Skeletal muscle satellite cell (primary cell): ENCODE measurements around the gene CDH23.

Experiments
- H3K27me3 ChIP-seq: 2 replicates; pipeline ENCODE4 v1.7.0; 2013; ENCODE audit warnings: low read length; ENCODE audit not compliant: control insufficient read depth, insufficient read depth
- H3K36me3 ChIP-seq: 2 replicates; pipeline ENCODE4 v1.7.0; 2013; ENCODE audit warnings: mild to moderate bottlenecking, control low read depth, low read length; ENCODE audit not compliant: insufficient read depth
- H3K4me1 ChIP-seq: 2 replicates; pipeline ENCODE4 v1.7.0; 2013; ENCODE audit warnings: low read length; ENCODE audit not compliant: control insufficient read depth, insufficient read depth
- H3K4me2 ChIP-seq: 2 replicates; pipeline ENCODE4 v1.7.0; 2013; ENCODE audit warnings: mild to moderate bottlenecking, low read length
- H3K4me3 ChIP-seq: 2 replicates; pipeline ENCODE4 v1.7.0; 2013; ENCODE audit warnings: low read length
- H3K9ac ChIP-seq: 2 replicates; pipeline ENCODE4 v1.7.0; 2013; ENCODE audit warnings: mild to moderate bottlenecking, low read depth, low read length, moderate library complexity
- H3K9me3 ChIP-seq: replicated peaks from 2 replicates; pipeline ENCODE4 v1.7.0; 2013; ENCODE audit warnings: mild to moderate bottlenecking, control low read depth, low read length

The CDH23 gene

DNA sequence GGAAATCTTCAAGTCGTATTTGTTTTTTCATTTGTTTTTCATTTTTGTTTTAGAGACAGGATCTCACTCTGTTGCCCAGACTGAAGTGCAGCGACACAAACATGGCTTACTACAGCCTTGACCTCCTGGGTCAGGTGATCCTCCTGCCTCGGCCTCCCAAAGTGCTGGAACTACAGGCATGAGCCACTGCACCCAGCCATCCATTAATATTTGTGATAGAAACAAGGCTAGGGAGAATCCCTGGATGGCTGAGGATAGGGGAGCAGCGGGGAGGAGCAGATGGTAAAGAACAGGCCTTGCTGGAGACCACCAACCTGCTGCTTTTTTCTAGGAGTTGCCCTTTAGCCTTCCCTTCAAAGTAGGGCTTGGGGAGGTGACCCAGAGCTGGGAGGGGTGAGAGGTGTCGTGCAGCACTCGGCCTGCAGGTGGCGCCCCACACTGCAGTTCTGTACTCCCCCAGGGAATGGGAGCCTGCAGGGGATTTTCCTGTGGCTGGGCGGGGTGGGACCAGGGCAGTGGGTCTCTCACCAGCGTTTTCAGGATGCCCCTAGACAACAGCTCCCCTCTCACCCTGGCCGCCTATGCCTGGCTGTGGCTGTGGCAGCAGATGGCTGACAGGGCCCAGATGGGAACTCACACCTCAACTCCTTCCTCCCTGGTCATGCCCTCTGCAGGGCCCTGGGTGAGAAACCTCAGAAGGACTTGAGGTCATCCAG lies 12.6 kb upstream of the CDH23 start:
- H3K9me3 ChIP-seq, result no peaks in the 10 kb centered on the region
- H3K36me3 ChIP-seq, result no peaks in the 10 kb centered on the region
- no peaks in the 10 kb centered on the region for H3K4me1 ChIP-seq
- no peak overlapping the region for H3K4me2 ChIP-seq
- no peak overlapping the region for H3K9ac ChIP-seq
- peaks cover 54% of the 10 kb centered on the region for H3K27me3 ChIP-seq
- no peak overlapping the region for H3K4me3 ChIP-seq

DNA sequence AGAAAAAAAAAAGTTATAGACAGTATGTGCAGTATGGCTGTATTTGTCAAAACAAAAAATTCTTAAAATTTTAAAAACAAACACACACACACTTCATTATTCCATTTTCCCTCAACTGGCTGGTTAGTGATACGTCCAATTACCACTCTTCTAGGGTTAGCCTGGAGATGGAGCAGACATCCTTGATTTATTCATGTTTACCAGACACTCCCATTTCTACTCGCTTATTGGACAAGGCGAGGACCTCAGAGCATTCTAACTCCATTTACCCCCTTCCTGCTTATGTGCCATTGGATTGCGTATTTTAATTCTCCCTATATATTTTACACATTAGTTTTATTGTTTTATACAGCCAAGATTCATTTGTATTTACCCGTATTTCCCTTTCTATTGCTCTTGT lies 8.5 kb upstream of the CDH23 start:
- Histone ChIP-seq H3K9ac (no peak overlapping the region), H3K27me3 (peaks cover 74% of the 10 kb centered on the region), H3K9me3 (no peaks in the 10 kb centered on the region), H3K4me3 (no peak overlapping the region), H3K4me1 (no peaks in the 10 kb centered on the region), H3K4me2 (no peak overlapping the region), H3K36me3 (no peaks in the 10 kb centered on the region)

DNA sequence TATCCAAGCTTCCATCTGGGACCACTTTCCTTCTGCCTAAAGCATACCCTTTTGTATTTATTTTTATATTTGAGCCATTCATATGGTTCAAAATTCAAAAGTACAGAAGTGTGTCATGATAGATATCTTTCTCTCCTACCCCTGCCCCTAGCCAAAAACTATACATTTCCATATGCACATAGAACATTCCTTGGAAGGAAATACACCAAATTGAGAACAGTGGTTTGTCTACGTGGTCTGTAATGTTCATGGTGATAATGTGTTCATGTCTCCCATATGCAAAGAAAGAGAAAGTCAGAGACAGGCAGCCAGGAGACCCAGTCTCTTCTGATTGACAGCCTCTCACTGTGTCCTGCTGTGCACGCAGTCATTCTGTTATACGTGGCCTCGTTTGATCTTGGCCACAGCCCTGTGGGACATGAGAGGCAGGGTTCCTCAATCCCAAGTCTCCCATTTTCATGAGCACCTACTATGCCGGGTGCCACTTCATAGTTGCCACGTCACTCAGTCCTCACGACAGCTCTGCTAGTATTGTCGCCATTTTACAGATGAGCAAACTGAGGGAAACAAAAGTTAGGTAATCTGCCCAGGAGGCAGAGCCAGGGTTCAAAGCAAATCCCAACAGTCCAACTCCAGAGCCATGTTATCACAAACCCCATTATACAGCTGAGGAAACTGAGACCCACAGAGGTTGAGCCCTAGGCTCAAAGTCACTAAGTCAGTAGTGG lies 8.0 kb upstream of the CDH23 start:
- peaks cover 80% of the 10 kb centered on the region for H3K27me3 ChIP-seq

DNA sequence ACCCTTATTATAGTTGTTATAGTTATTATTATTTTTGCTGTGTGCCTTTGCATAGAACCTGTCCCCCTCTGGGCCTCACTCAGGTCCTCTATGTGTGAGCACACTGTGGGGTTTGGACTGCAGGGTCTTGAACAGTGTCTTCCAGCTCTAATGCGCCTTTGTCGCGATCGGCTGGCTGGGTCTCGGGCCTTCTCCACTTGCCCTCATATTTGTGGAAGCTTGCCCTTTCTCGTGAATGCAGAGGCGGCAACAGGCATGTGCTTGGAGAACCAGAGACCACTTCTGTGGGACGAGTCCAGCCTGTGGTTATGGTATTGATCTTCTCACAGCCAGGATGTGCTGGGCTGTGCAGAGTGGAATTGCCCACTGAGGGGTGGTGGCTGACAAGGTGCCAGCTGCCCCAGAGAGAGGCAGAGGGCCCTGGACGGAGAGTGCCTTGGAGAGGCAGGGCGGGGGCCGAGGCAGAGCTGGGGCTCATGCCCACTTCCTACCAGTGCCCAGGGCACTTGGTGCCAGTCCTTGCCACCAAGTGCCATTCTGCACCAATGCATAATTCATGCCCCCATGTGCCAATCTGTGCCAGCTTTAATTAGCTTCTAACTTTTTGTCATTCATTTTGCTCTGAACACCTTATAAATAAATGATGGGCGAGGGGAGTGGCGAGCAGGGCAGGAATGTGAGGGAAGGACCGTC lies 6.8 kb upstream of the CDH23 start:
- no peak overlapping the region for H3K9ac ChIP-seq
- H3K27me3 ChIP-seq, result peaks cover 92% of the 10 kb centered on the region
- no peak overlapping the region for H3K4me3 ChIP-seq
- no peaks in the 10 kb centered on the region for H3K4me1 ChIP-seq
- no peak overlapping the region for H3K4me2 ChIP-seq
- H3K36me3 ChIP-seq, result no peaks in the 10 kb centered on the region
- H3K9me3 ChIP-seq, result no peaks in the 10 kb centered on the region

More for the DNA sequence above, 8.0 kb upstream of the CDH23 start:
- Histone ChIP-seq H3K4me1 (no peaks in the 10 kb centered on the region), H3K4me3 (no peak overlapping the region), H3K9ac (no peak overlapping the region), H3K9me3 (no peaks in the 10 kb centered on the region), H3K36me3 (no peaks in the 10 kb centered on the region), H3K4me2 (no peak overlapping the region)

DNA sequence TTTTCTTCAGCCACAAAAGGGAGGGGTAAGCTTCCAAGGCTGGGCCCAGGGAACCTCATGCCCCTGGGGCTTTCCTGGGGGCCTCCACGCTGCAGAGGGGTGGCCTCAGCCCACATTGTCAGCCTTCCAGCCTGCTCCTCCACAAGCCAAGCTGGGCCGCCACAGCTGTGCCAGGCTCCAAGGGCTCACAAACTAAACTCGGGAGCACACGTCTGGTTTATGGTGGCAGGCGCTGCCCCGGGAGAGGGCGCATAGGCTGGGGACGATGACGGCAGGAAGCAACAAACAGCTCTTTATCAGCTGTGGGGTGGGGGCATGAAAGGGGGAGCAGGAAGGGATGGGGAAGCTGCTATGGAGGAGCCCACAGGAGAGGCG lies 6.3 kb upstream of the CDH23 start:
- Histone ChIP-seq H3K27me3 (peaks cover 96% of the 10 kb centered on the region), H3K4me2 (no peak overlapping the region), H3K4me1 (no peaks in the 10 kb centered on the region), H3K9me3 (no peaks in the 10 kb centered on the region), H3K4me3 (no peak overlapping the region), H3K36me3 (no peaks in the 10 kb centered on the region), H3K9ac (no peak overlapping the region)

DNA sequence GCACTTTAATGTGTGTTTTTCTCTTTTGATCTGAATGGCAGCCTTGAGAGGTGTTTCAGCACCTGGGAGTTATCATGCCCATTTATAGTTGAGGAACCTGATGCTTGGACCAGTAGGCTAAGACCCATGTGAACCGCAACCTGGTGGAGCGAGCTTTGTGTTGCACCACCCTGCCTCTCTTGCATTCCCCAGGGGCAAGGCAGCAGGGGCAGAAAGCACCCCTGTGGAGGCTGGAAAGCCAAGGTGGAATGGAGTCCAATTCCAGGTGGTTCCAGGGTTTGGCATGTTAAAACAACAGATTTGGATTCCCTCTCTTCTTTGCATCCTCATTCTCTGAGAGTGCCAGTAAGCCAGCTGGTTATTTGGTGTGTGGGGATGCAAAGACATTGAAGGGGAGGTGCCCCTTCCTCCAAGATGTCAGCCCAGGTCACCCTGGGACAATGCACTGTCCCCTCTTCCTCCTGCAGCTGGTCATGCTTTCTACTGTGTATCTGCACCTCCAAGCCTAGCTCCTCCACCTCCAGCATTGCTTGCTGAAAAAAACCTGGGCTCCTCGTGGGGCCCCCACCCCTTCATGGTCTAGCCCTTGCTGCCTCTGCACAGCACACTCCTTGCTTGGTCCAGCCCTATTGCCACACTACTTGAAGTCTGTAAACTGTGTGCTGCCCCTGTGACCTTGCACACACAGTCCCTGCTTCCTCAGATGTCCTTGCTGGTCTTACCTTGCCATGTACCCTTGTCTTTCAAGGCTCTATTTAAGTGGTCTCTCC lies 5.6 kb upstream of the CDH23 start:
- Histone ChIP-seq H3K27me3 (peaks cover 97% of the 10 kb centered on the region), H3K4me2 (no peak overlapping the region), H3K9me3 (no peaks in the 10 kb centered on the region), H3K4me3 (no peak overlapping the region), H3K36me3 (no peaks in the 10 kb centered on the region), H3K9ac (no peak overlapping the region), H3K4me1 (no peaks in the 10 kb centered on the region)

DNA sequence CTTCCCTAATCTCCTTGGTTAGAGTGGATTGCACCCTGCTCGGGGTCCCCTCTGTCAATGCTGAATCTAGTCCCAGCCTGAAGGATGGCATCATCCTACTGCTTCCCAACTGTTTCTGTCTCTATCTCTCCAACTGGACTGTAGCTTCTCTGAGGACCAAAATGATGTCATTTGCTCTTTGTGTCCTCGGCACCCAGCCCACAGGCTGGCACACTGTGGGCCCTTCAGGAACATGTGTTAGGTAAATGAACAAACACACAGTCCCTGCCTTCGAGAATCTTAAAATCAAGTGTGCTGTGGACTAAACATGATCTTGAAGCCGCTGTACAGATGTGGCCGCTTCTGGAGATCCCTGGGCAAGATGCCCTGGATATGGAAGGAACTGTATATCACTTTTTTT lies 5.0 kb upstream of the CDH23 start:
- no peaks in the 10 kb centered on the region for H3K36me3 ChIP-seq
- no peak overlapping the region for H3K9ac ChIP-seq
- no peaks in the 10 kb centered on the region for H3K4me1 ChIP-seq
- H3K4me2 ChIP-seq, result no peak overlapping the region
- no peak overlapping the region for H3K4me3 ChIP-seq
- no peaks in the 10 kb centered on the region for H3K9me3 ChIP-seq
- peaks cover 94% of the 10 kb centered on the region for H3K27me3 ChIP-seq

DNA sequence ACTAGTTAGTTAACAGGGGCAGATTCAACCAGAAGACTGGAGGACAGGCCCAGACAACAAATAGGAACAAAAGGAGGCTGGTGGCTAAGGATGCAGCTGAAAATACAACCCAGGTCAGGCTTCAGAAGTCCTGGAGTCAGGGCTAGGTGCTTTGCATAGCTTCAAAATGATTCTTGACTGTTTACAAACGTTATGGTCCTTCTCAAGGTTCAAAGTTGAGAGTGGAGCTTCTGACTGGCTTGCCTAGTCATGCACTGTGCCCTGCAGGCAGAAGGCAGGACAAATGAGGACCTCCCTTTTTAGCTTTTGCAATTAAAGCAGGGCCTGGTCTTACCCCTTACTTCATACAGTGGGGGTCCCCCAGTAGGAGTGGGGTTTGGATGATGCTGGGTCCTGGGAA lies 4.4 kb upstream of the CDH23 start:
- peaks cover 95% of the 10 kb centered on the region for H3K27me3 ChIP-seq
- no peaks in the 10 kb centered on the region for H3K9me3 ChIP-seq
- H3K4me1 ChIP-seq, result peaks cover 2% of the 10 kb centered on the region
- H3K9ac ChIP-seq, result no peak overlapping the region
- no peaks in the 10 kb centered on the region for H3K36me3 ChIP-seq
- H3K4me2 ChIP-seq, result no peak overlapping the region
- no peak overlapping the region for H3K4me3 ChIP-seq

DNA sequence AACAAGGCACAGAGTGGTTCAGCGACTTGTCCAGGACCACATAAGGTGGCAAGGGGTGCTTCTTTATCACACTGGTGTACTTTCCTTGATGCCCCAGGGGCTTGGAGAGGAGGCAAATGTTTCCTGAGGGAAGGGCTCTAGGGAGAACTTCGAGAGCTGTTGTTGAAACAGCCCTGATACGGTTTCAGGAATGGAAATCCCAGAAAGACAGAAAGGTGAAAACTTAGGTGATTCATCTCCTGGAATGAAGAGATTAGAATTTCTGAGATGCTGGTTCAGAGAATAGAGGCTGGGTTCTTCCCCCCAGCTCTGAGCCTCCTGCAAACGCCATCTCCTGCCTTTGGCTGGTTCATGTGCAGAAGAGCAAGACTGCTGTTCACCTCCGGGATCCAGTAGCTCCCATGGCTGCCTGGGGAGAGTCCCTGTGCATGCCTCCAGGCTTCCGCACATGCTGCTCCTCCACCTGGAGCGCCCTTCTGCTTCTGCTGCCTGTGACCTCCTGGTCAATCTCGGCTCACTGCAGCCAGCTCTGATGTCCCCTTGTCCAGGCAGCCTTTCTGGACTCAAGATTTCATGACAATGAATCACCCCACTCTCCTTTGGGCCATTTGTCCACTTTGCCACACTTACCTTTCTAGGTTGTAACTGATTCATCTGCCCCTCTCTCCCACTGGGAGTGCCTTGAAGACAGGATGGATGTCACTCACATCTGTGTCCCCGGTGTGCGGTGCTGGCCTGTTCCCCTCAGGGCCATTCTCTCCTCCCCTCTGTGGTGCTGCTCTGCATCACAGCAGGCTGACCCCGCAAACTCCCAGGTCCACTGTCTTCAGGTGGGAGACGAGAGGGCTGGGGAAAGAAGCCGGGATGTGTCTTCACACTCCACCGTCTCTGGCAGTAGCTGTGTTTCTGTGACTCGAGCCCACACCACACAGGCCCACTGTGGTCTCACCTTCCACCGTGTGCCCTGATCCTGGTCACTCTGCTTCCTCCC lies 3.6 kb upstream of the CDH23 start:
- H3K4me3 ChIP-seq, result no peak overlapping the region
- peaks cover 96% of the 10 kb centered on the region for H3K27me3 ChIP-seq
- H3K4me1 ChIP-seq, result peaks cover 4% of the 10 kb centered on the region
- no peaks in the 10 kb centered on the region for H3K36me3 ChIP-seq
- no peak overlapping the region for H3K4me2 ChIP-seq
- H3K9me3 ChIP-seq, result no peaks in the 10 kb centered on the region
- no peak overlapping the region for H3K9ac ChIP-seq

DNA sequence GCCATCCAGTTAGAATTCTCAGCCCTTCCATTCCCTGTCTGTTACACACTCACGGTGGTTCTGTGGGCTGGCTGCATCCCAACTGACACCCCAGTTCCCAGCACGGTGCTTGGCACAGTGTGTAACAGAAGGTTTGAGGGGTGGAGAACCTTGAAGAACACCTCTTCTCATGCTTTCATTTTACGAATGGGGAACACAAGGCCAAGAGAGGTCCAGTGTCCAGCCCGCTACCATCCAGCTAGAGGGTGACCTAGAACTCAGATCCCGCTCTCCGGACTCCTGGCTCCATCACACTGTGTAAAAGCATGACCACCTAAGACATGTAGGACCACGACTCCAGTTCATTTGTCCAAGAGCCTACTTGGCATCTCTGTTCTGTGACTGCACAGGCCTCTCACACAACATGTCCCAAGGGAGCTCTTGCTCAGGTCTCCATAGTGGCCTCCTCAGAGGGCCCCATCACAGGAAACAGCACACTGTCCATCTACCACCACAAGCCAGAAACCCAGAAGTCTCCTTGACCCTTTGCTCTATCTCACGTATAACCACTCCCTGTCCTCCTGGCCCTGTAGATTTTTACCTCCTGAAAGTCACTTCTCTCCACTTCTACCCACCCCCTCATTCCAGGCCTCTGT lies 2.8 kb upstream of the CDH23 start:
- Histone ChIP-seq H3K27me3 (peaks cover 96% of the 10 kb centered on the region), H3K4me2 (no peak overlapping the region), H3K4me1 (peaks cover 4% of the 10 kb centered on the region), H3K9ac (no peak overlapping the region), H3K4me3 (no peak overlapping the region), H3K9me3 (no peaks in the 10 kb centered on the region), H3K36me3 (no peaks in the 10 kb centered on the region)
